K562 (cell line): ENCODE data around the gene FLAD1. TPM values are rescaled to one million over a fixed set of nuclear protein-coding genes. Genes with fewer than 3 reads are reported as not detected.

ENCODE experiments used
- ARNT ChIP-seq, 2 experiments: fragments of 450-650 bp; IDR thresholded peaks; 2 replicates each; pipeline ENCODE4 v1.6.1; 2016; ENCODE audit warnings: mild to moderate bottlenecking in 1 of 2
- ATF3 ChIP-seq, 2 experiments: fragments of 450-650 bp in 1 of 2; sonication (generic) in 1 of 2; formaldehyde crosslinking in 1 of 2; IDR thresholded peaks in 1 of 2; conservative IDR thresholded peaks in 1 of 2; 2 replicates each; pipeline versions ENCODE4 v1.6.1 to v1.8.1; 2016 to 2023; ENCODE audit warnings: mild to moderate bottlenecking in 2 of 2, moderate library complexity in 2 of 2, inconsistent platforms in 1 of 2, missing genetic modification reagents in 1 of 2
- BRD4 ChIP-seq: fragments of 200-600 bp; sonication (generic); IDR thresholded peaks from 2 replicates; pipeline ENCODE4 v1.6.1; 2017; ENCODE audit warnings: inconsistent platforms
- ERF ChIP-seq: fragments of 450-650 bp; formaldehyde crosslinking; IDR thresholded peaks from 2 replicates; pipeline ENCODE4 v1.4.0; 2020; ENCODE audit warnings: mild to moderate bottlenecking, mixed read lengths
- FUS ChIP-seq: fragments of 200-400 bp; formaldehyde crosslinking; optimal IDR thresholded peaks from 2 replicates; pipeline ENCODE3; 2017; ENCODE audit warnings: low read depth, low read length
- HDAC6 ChIP-seq: IDR thresholded peaks from 2 replicates; pipeline ENCODE4 v1.6.1; 2012; ENCODE audit warnings: low read depth, mild to moderate bottlenecking, control low read depth, inconsistent platforms, low read length, moderate library complexity
- HMGXB4 ChIP-seq: sonication (generic); formaldehyde crosslinking; IDR thresholded peaks from 2 replicates; pipeline ENCODE4 v1.8.1; 2023; ENCODE audit warnings: mild to moderate bottlenecking, missing genetic modification reagents
- HNRNPH1 ChIP-seq: fragments of 200-400 bp; formaldehyde crosslinking; optimal IDR thresholded peaks from 2 replicates; pipeline ENCODE3; 2017; ENCODE audit warnings: low read depth, mild to moderate bottlenecking, low read length, moderate library complexity
- MEIS2 ChIP-seq: fragments of 450-650 bp; IDR thresholded peaks from 2 replicates; pipeline ENCODE4 v1.6.1; 2014; ENCODE audit warnings: mild to moderate bottlenecking; ENCODE audit not compliant: partially characterized antibody
- MLLT1 ChIP-seq, 2 experiments: fragments of 450-650 bp; IDR thresholded peaks; 2 replicates each; pipeline ENCODE4 v1.6.1; 2016
- NFIC ChIP-seq: fragments of 450-650 bp; IDR thresholded peaks from 2 replicates; pipeline ENCODE4 v1.6.1; 2017; ENCODE audit warnings: mild to moderate bottlenecking, inconsistent platforms
- NFXL1 ChIP-seq: fragments of 450-650 bp; formaldehyde crosslinking; IDR thresholded peaks from 2 replicates; pipeline ENCODE4 v1.4.0; 2021; ENCODE audit warnings: mild to moderate bottlenecking
- POLR2A ChIP-seq: fragments of 450-650 bp; conservative IDR thresholded peaks from 2 replicates; pipeline ENCODE4 v1.6.1; 2016
- SLC30A9 ChIP-seq: fragments of 250-450 bp; sonication (Bioruptor Pico); IDR thresholded peaks from 2 replicates; pipeline ENCODE4 v1.8.0; 2022; ENCODE audit warnings: mild to moderate bottlenecking, moderate library complexity
- SMAD4 ChIP-seq: fragments of 250-450 bp; sonication (Bioruptor Pico); conservative IDR thresholded peaks from 2 replicates; pipeline ENCODE4 v1.8.0; 2021; ENCODE audit warnings: inconsistent platforms, mild to moderate bottlenecking, moderate library complexity
- YY1 ChIP-seq, 3 experiments: IDR thresholded peaks; 2 replicates each; pipeline ENCODE4 v1.6.1; 2011; ENCODE audit warnings: low read length in 2 of 3, mild to moderate bottlenecking in 2 of 3, moderate library complexity in 2 of 3, borderline replicate concordance in 1 of 3, control low read depth in 1 of 3, low read depth in 1 of 3; ENCODE audit not compliant: insufficient read depth in 3 of 3, insufficient replicate concordance in 2 of 3, control insufficient read depth in 1 of 3, insufficient read length in 1 of 3; ENCODE audit errors: extremely low read depth in 1 of 3
- ZNF57 ChIP-seq: fragments of 450-650 bp; formaldehyde crosslinking; IDR thresholded peaks from 2 replicates; pipeline ENCODE4 v1.4.0; 2020; ENCODE audit warnings: mild to moderate bottlenecking, moderate library complexity
- polyA plus RNA-seq, 8 experiments: library from polyadenylated mRNA; depleted of rRNA in 4 of 8; stranded (reverse) in 5 of 8; unstranded in 3 of 8; fragments of >200 nt; fragmentation: Nextera tagmentation in 2 of 8; fragmentation: Illumina TruSeq in 1 of 8; extraction: Ambion mirVana in 2 of 8; extraction: Trizol in 1 of 8; gene quantifications; 2 replicates each; pipeline versions ENCODE4 v1.2.1 to v1.2.3, GENCODE V29; 2011 to 2014; ENCODE audit warnings: inconsistent platforms in 1 of 8, missing spikeins in 1 of 8
- total RNA-seq, 7 experiments: library from RNA; depleted of rRNA in 6 of 7; stranded (reverse); fragments of >200 nt in 6 of 7; fragmentation: Illumina TruSeq in 2 of 7; extraction: Trizol in 2 of 7; gene quantifications; 2 replicates each; pipeline versions ENCODE4 v1.2.1 to v1.2.3, GENCODE V29; 2011 to 2021; ENCODE audit warnings: low replicate concordance in 1 of 7

Gene FLAD1
- total and polyA plus RNA-seq, 9 of the 15 experiments (the other 6 are each of a cell fraction or from before 2014, with no cell fraction given): 24.9 to 85.8 (median 67.0) TPM

- TF ChIP-seq HMGXB4 (CRISPR knock-in tag): peak; percentile 95
- TF ChIP-seq YY1 (IDR thresholded peaks at IDR 0.05; ENCODE audit: borderline replicate concordance in 1 of 3, control insufficient read depth in 1 of 3, extremely low read depth in 1 of 3, insufficient read depth in 3 of 3, insufficient read length in 1 of 3, insufficient replicate concordance in 2 of 3, low read depth in 1 of 3, low read length in 2 of 3): peak in 2 of 3 experiments; percentile 72 to 82
- peak; percentile 85 for TF ChIP-seq SMAD4
- peak; percentile 92 for TF ChIP-seq POLR2A
- 0 out of 2 replicates have a peak, but pooled peaks have one; percentile 9 for TF ChIP-seq NFIC
- TF ChIP-seq ATF3 (IDR thresholded peaks at IDR 0.05): no peak
- no peak for TF ChIP-seq ATF3 (CRISPR knock-in tag; conservative IDR thresholded peaks at IDR 0.05)
- TF ChIP-seq HNRNPH1: no peak
- TF ChIP-seq ARNT (IDR thresholded peaks at IDR 0.05): no peak
- TF ChIP-seq FUS: peak; percentile 79
- no peak for TF ChIP-seq HDAC6
- peak; percentile 98 for TF ChIP-seq ERF
- TF ChIP-seq BRD4: no peak
- peak; percentile 84; the same call in 1 of the 2 replicates for TF ChIP-seq ZNF57 (CRISPR knock-in tag)
- 0 out of 4 replicates have a peak, but pooled peaks of 1 of the 2 experiments have one; percentile 16 for TF ChIP-seq MLLT1 (IDR thresholded peaks at IDR 0.05)
- TF ChIP-seq MEIS2: peak; percentile 11
- TF ChIP-seq NFXL1 (CRISPR knock-in tag): no peak
- 0 out of 2 replicates have a peak, but pooled peaks have one; percentile 43 for TF ChIP-seq SLC30A9 (CRISPR knock-in tag)
These were observed 21.7 kb upstream of the FLAD1 start, which contains the start of gene PYGO2 (continued) for GRCh38 chr1:154961207-154962155.
